ENCODE data around the gene MAST2.

- TF ChIP-seq TOX (CRISPR knock-in tag; IDR thresholded peaks at IDR 0.05; ENCODE audit: borderline replicate concordance) (no peak), PATZ1 (CRISPR knock-in tag; IDR thresholded peaks at IDR 0.05; ENCODE audit: borderline replicate concordance) (no peak), ZFP3 (CRISPR knock-in tag; IDR thresholded peaks at IDR 0.05) (no peak), GLIS3 (CRISPR knock-in tag; IDR thresholded peaks at IDR 0.05) (no peak), ARNTL (CRISPR knock-in tag; IDR thresholded peaks at IDR 0.05; ENCODE audit: borderline replicate concordance, low read depth) (no peak), CREB5 (CRISPR knock-in tag; IDR thresholded peaks at IDR 0.05; ENCODE audit: low read depth) (no peak), SNAI2 (CRISPR knock-in tag; IDR thresholded peaks at IDR 0.05) (no peak), ZNF70 (CRISPR knock-in tag; IDR thresholded peaks at IDR 0.05) (no peak)
Observed at GRCh38 chr1:45895406-45895805, 92.0 kb downstream of the MAST2 start.

Data from SK-N-SH treated with all-trans-retinoic acid at 6 μM for 48 hours (cell line).